Measurements from ENCODE around the gene ASIC2.
"Not testable (repeated sequence)": the region's sequence is repeated elsewhere in the genome, so short reads cannot be mapped to it uniquely, and the experiment has no call there.

DNA sequence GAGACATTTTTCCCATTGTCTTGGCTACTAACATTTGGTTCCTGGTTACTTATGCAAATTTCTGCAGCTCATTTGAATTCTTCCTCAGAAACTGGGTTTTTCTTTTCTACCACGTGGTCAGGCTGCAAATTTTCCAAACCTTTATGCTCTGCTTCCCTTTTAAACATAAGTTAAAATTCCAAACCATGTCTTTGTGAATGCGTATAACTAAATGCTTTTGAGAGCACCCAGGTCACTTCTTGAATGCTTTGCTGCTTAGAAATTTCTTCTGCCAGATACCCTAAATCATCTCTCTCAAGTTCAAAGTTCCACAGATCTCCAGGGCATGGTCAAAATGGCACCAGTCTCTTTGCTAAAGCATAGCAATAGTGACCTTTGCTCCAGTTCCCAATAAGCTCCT is 305.2 kb downstream of the ASIC2 start:
- TF ChIP-seq, protein P1, sequence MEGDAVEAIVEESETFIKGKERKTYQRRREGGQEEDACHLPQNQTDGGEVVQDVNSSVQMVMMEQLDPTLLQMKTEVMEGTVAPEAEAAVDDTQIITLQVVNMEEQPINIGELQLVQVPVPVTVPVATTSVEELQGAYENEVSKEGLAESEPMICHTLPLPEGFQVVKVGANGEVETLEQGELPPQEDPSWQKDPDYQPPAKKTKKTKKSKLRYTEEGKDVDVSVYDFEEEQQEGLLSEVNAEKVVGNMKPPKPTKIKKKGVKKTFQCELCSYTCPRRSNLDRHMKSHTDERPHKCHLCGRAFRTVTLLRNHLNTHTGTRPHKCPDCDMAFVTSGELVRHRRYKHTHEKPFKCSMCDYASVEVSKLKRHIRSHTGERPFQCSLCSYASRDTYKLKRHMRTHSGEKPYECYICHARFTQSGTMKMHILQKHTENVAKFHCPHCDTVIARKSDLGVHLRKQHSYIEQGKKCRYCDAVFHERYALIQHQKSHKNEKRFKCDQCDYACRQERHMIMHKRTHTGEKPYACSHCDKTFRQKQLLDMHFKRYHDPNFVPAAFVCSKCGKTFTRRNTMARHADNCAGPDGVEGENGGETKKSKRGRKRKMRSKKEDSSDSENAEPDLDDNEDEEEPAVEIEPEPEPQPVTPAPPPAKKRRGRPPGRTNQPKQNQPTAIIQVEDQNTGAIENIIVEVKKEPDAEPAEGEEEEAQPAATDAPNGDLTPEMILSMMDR (IDR thresholded peaks at IDR 0.05), result not testable (repeated sequence)
- TF ChIP-seq POLR2A (IDR thresholded peaks at IDR 0.05), result not testable (repeated sequence)

Data from vagina (tissue), 2 donors.